A549 (cell line): ENCODE data around the gene ESRRB. TPM values are rescaled to one million over a fixed set of nuclear protein-coding genes. Genes with fewer than 3 reads are reported as not detected.

ENCODE experiments used
- ATAC-seq, 2 experiments: fragments of 200-7000 bp in 1 of 2; fragments of >200 bp in 1 of 2; cut with Nextera tagmentation in 1 of 2; cut with Tn5 transposase in 1 of 2; 3 replicates each; pipeline versions ENCODE4 v1.8.0 to v1.9.1; 2018 to 2020; ENCODE audit warnings: mild to moderate bottlenecking in 1 of 2, moderate library complexity in 1 of 2
- CTCF ChIA-PET: fragments of 300-600 bp; sonication (Branson Sonifier 250); formaldehyde crosslinking; extraction: SDS; loops from one replicate; lab custom pipeline; 2021; ENCODE audit warnings: antibody characterized with exemption, inconsistent platforms; lab: Yijun Ruan, JAX
- POLR2A ChIA-PET: fragments of 350-600 bp; formaldehyde crosslinking; extraction: SDS; loops from one replicate; lab custom pipeline; 2021; ENCODE audit warnings: antibody characterized with exemption, inconsistent platforms; lab: Yijun Ruan, JAX
- DNase-seq, 2 experiments: peaks; one replicate each; pipeline versions ENCODE4 v3.0.0 to v3.0.0-alpha.2; 2011 to 2016; ENCODE audit warnings: low read depth in 1 of 2, low spot score in 1 of 2
- FAIRE-seq: peaks from 2 replicates; lab custom pipeline; 2011; peaks lifted over from hg19 to GRCh38; lab: Jason Lieb, UNC
- H3K27ac ChIP-seq, 2 experiments: fragments of >200 bp; sonication (Bioruptor Twin); formaldehyde crosslinking; 3 replicates each; pipeline ENCODE4 v1.5.1; 2016 to 2017
- H3K4me1 ChIP-seq: fragments of >200 bp; sonication (Bioruptor Twin); formaldehyde crosslinking; 3 replicates; pipeline ENCODE4 v1.6.1; 2016
- H3K4me2 ChIP-seq: fragments of >200 bp; sonication (Bioruptor Twin); formaldehyde crosslinking; 3 replicates; pipeline ENCODE4 v1.6.1; 2016
- H3K4me3 ChIP-seq: fragments of >200 bp; sonication (Bioruptor Twin); formaldehyde crosslinking; 3 replicates; pipeline ENCODE4 v1.5.1; 2016
- H3K9me3 ChIP-seq: fragments of >200 bp; sonication (Bioruptor Twin); formaldehyde crosslinking; 3 replicates; pipeline ENCODE4 v1.6.1; 2016
- CEBPB ChIP-seq, 2 experiments: fragments of >200 bp in 1 of 2; sonication (Bioruptor Twin) in 1 of 2; formaldehyde crosslinking in 1 of 2; IDR thresholded peaks; 2 replicates each; pipeline ENCODE4 v1.6.1; 2012 to 2016
- CHD2 ChIP-seq: fragments of 150-350 bp; IDR thresholded peaks from 2 replicates; pipeline ENCODE4 v1.6.1; 2014; ENCODE audit warnings: low read length; ENCODE audit not compliant: partially characterized antibody
- CHD4 ChIP-seq: fragments of 200-600 bp; sonication (generic); IDR thresholded peaks from 2 replicates; pipeline ENCODE4 v1.6.1; 2016; ENCODE audit warnings: antibody characterized with exemption, mild to moderate bottlenecking, borderline replicate concordance
- E2F6 ChIP-seq: IDR thresholded peaks from 2 replicates; pipeline ENCODE4 v1.6.1; 2012; ENCODE audit warnings: low read depth, borderline replicate concordance
- ELK1 ChIP-seq: fragments of 150-350 bp; IDR thresholded peaks from 2 replicates; pipeline ENCODE4 v1.6.1; 2014; ENCODE audit warnings: low read depth, mild to moderate bottlenecking, low read length
- FOSB ChIP-seq: fragments of 250-450 bp; sonication (Bioruptor Pico); IDR thresholded peaks from 2 replicates; pipeline ENCODE4 v1.5.0; 2020; ENCODE audit warnings: mild to moderate bottlenecking, moderate library complexity
- FOXS1 ChIP-seq: fragments of 250-450 bp; sonication (Bioruptor Pico); IDR thresholded peaks from 2 replicates; pipeline ENCODE4 v1.5.0; 2020; ENCODE audit warnings: mild to moderate bottlenecking, moderate library complexity
- HMGXB4 ChIP-seq: fragments of 250-450 bp; sonication (Bioruptor Pico); IDR thresholded peaks from 2 replicates; pipeline ENCODE4 v1.5.0; 2021; ENCODE audit warnings: mild to moderate bottlenecking, moderate library complexity, borderline replicate concordance
- JUN ChIP-seq, 2 experiments: fragments of >200 bp; sonication (Bioruptor Twin); formaldehyde crosslinking; IDR thresholded peaks; 2 replicates in 1 of 2; 3 replicates in 1 of 2; pipeline ENCODE4 v1.6.1; 2016 to 2017
- PBX3 ChIP-seq: IDR thresholded peaks from 2 replicates; pipeline ENCODE4 v1.6.1; 2012
- RAD21 ChIP-seq, 2 experiments: fragments of >200 bp in 1 of 2; sonication (Bioruptor Twin) in 1 of 2; formaldehyde crosslinking in 1 of 2; IDR thresholded peaks in 1 of 2; conservative IDR thresholded peaks in 1 of 2; 2 replicates in 1 of 2; 3 replicates in 1 of 2; pipeline ENCODE4 v1.6.1; 2012 to 2018; ENCODE audit warnings: inconsistent platforms in 1 of 2
- RARB ChIP-seq: fragments of 250-450 bp; sonication (Bioruptor Pico); IDR thresholded peaks from 2 replicates; pipeline ENCODE4 v1.8.0; 2021; ENCODE audit warnings: mild to moderate bottlenecking, moderate library complexity
- RNF2 ChIP-seq: fragments of 200-600 bp; sonication (generic); IDR thresholded peaks from 2 replicates; pipeline ENCODE4 v1.6.1; 2016; ENCODE audit warnings: low read depth, mild to moderate bottlenecking, antibody characterized with exemption, moderate library complexity, borderline replicate concordance
- SMC3 ChIP-seq: fragments of >200 bp; sonication (Bioruptor Twin); formaldehyde crosslinking; IDR thresholded peaks from 3 replicates; pipeline ENCODE4 v1.6.1; 2018; ENCODE audit warnings: inconsistent platforms
- SREBF2 ChIP-seq: fragments of 450-650 bp; IDR thresholded peaks from 2 replicates; pipeline ENCODE4 v1.6.1; 2014; ENCODE audit warnings: mild to moderate bottlenecking, moderate library complexity
- TP53 ChIP-seq: fragments of 250-450 bp; sonication (Bioruptor Pico); IDR thresholded peaks from 2 replicates; pipeline ENCODE4 v1.5.0; 2021; ENCODE audit warnings: mild to moderate bottlenecking, moderate library complexity
- WGBS: methylation state at CpG from one replicate; pipeline ENCODE4 v1.1.6; 2017; ENCODE audit errors: missing lambda C conversion rate; 5-methylcytosine and 5-hydroxymethylcytosine counted together
- polyA plus RNA-seq, 4 experiments: library from polyadenylated mRNA; depleted of rRNA in 3 of 4; stranded (reverse); fragments of >200 nt; fragmentation: RNase III in 1 of 4; extraction: RNeasy Plus Mini Kit Qiagen cat#74134 plus additional on column Dnase treatment in 1 of 4; gene quantifications; 2 replicates in 3 of 4; 3 replicates in 1 of 4; pipeline ENCODE4 v1.2.3, GENCODE V29; 2011 to 2017
- TF ChIP-seq, protein P1 (sequence below): fragments of >200 bp; sonication (Bioruptor Twin); formaldehyde crosslinking; IDR thresholded peaks from 3 replicates; pipeline ENCODE4 v1.5.1; 2016
- TF ChIP-seq, protein P2 (sequence below): fragments of >200 bp; sonication (Bioruptor Twin); formaldehyde crosslinking; IDR thresholded peaks from 2 replicates; pipeline ENCODE4 v1.6.1; 2016

Gene ESRRB
- polyA plus RNA-seq, 2 of the 4 experiments (the other 2 are of a cell fraction): 0.15 to 0.19 TPM

- ChIA-PET POLR2A (no interaction called here), CTCF (interaction anchor here (0.7 to 2.0 kb wide), 6 partner anchors 10 to 138 kb away, joined by 3 to 7 read pairs (median 4); no protein-coding TSS in a partner anchor)
- FAIRE-seq: no peak
- no peaks in the 10 kb centered on the region for H3K4me1 ChIP-seq
- ATAC-seq: peak in 1 of 2 experiments; percentile 86; a peak in 3 of 6 replicates
- TF ChIP-seq CEBPB (IDR thresholded peaks at IDR 0.05): peak; percentile 14 to 86; a peak in 2 of 4 replicates
- TF ChIP-seq, protein P1, sequence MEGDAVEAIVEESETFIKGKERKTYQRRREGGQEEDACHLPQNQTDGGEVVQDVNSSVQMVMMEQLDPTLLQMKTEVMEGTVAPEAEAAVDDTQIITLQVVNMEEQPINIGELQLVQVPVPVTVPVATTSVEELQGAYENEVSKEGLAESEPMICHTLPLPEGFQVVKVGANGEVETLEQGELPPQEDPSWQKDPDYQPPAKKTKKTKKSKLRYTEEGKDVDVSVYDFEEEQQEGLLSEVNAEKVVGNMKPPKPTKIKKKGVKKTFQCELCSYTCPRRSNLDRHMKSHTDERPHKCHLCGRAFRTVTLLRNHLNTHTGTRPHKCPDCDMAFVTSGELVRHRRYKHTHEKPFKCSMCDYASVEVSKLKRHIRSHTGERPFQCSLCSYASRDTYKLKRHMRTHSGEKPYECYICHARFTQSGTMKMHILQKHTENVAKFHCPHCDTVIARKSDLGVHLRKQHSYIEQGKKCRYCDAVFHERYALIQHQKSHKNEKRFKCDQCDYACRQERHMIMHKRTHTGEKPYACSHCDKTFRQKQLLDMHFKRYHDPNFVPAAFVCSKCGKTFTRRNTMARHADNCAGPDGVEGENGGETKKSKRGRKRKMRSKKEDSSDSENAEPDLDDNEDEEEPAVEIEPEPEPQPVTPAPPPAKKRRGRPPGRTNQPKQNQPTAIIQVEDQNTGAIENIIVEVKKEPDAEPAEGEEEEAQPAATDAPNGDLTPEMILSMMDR: peak; percentile 35; the same call in 2 of the 3 replicates
- TF ChIP-seq FOXS1 (CRISPR knock-in tag): no peak
- TF ChIP-seq CHD2: no peak
- TF ChIP-seq SMC3: peak; percentile 33; the same call in 2 of the 3 replicates
- no peak for TF ChIP-seq CHD4
- TF ChIP-seq FOSB: no peak
- no peak for TF ChIP-seq TP53
- TF ChIP-seq RAD21 (conservative IDR thresholded peaks at IDR 0.05 in 1 of 2, IDR thresholded peaks at IDR 0.05 in 1 of 2): peak in 1 of 2 experiments; percentile 41; a peak in 2 of 5 replicates
- TF ChIP-seq ELK1: no peak
- peak; percentile 56 to 63 for DNase-seq
- no peak overlapping the region for H3K4me2 ChIP-seq
- H3K4me3 ChIP-seq: no peak overlapping the region
- no peak overlapping the region for H3K27ac ChIP-seq
- H3K9me3 ChIP-seq: no peaks in the 10 kb centered on the region
- 27% methylated on average over 6 of the region's 6 CpGs for WGBS
Observed at GRCh38 chr14:76514213-76514998, 138.5 kb downstream of the ESRRB start.

DNA sequence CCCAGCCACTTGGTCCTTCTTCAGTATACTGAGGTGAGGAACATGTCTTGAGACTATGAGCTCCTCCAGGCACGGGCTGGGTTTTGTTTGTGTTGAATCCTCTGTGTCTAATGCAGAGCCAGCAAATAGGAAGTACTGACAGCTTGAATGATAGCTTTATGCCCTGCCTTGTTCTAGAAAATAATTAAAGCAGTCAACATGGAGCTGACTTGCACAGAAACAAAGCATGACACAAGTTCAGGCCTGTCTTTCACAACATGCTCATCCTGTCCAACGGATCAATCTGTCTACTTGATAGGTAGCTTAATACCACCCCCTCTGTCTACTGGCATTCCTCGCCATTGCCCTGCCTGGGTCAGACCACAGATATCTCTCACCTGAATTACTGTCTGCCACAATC, 140.9 kb downstream of the ESRRB start:
- CTCF ChIA-PET: interaction anchor here (1.6 kb wide), 1 partner anchor 131 kb away, joined by 7 read pairs; no protein-coding TSS in a partner anchor
- WGBS: 28% methylated on average over 3 of the region's 3 CpGs
- DNase-seq (no peak), FAIRE-seq (no peak), ATAC-seq (no peak)
- H3K9me3 ChIP-seq: peaks cover 6% of the 10 kb centered on the region; the same call in 1 of the 3 replicates
- POLR2A ChIA-PET: no interaction called here
- H3K4me2 ChIP-seq: no peak overlapping the region
- no peak overlapping the region for H3K27ac ChIP-seq
- no peaks in the 10 kb centered on the region for H3K4me1 ChIP-seq
- no peak for TF ChIP-seq JUN (IDR thresholded peaks at IDR 0.05)
- no peak overlapping the region for H3K4me3 ChIP-seq

GRCh38 chr14:76518366-76518765, 142.4 kb downstream of the ESRRB start:
- Histone ChIP-seq H3K27ac (no peak overlapping the region), H3K4me3 (no peak overlapping the region), H3K9me3 (peaks cover 7% of the 10 kb centered on the region; the same call in 1 of the 3 replicates), H3K4me1 (no peaks in the 10 kb centered on the region), H3K4me2 (no peak overlapping the region)
- ATAC-seq: no peak
- ChIA-PET CTCF (no interaction called here), POLR2A (no interaction called here)
- no peak for DNase-seq
- WGBS: 42% methylated on average over 4 of the region's 4 CpGs
- no peak for TF ChIP-seq PBX3
- TF ChIP-seq, protein P2, sequence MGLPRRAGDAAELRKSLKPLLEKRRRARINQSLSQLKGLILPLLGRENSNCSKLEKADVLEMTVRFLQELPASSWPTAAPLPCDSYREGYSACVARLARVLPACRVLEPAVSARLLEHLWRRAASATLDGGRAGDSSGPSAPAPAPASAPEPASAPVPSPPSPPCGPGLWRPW: no peak
- TF ChIP-seq RNF2: no peak
- no peak for TF ChIP-seq RARB
- TF ChIP-seq, protein P1: no peak
- no peak for TF ChIP-seq RAD21 (conservative IDR thresholded peaks at IDR 0.05 in 1 of 2, IDR thresholded peaks at IDR 0.05 in 1 of 2)
- no peak for TF ChIP-seq HMGXB4
- TF ChIP-seq SREBF2: no peak
- no peak for TF ChIP-seq E2F6
- TF ChIP-seq FOXS1 (CRISPR knock-in tag): no peak
- TF ChIP-seq, all 56 proteins: peak for 0
- no peak for FAIRE-seq
